CD4-positive, alpha-beta T cell treated with Interferon gamma for 1 hour (primary cell): Measurements from ENCODE around the gene AGTPBP1.

Experiments
- DNase-seq: peaks from one replicate; pipeline ENCODE4 v3.0.0-alpha.2; 2020

Gene AGTPBP1

GRCh38 chr9:85528607-85529006 lies 213.1 kb downstream of the AGTPBP1 start:
- no peak for DNase-seq

- DNase-seq = no peak
These were observed 213.6 kb downstream of the AGTPBP1 start for GRCh38 chr9:85528142-85528541.

GRCh38 chr9:85527331-85528020 lies 214.3 kb downstream of the AGTPBP1 start:
- no peak for DNase-seq

DNA sequence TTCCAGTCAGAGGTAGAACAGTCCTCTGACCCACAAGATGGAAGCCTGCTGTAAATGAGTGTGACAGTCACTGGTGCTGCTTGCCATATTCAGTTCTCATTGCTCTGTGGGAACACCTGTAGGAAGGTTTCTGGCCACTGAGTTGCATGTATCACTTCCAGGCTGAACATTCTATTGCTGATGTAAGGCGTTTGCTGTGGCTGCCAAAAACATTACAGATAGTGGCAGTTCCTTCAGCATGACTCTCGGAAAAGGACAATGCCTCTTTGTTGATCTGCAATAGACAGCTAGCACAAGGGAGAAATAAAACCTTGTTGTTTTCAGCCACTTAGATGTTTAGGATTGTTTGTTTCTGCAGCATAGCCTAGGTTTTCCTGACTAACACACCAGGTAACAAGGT lies 217.2 kb downstream of the AGTPBP1 start:
- no peak for DNase-seq

DNA sequence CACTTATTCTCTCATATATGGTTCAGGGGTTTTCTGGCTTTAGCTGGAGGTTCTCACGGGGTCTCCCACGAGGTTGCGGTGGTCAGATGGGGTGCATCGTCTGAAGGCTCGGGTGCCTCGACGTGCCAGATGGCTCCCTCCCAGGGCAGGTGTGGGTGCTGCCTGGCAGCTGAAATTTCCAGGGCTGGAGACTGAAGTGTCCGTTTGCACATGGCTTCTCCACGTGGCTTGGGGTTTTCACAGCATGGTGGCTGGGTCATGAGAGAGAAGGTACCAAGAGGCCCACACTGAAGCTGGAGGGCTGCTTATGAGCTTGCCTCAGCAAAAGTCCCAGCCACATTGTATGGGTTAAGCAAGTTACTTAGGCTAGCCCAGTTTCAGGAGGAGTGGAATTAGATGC lies 218.6 kb downstream of the AGTPBP1 start:
- no peak for DNase-seq

GRCh38 chr9:85522459-85523092 lies 219.2 kb downstream of the AGTPBP1 start:
- peak; percentile 40 for DNase-seq

GRCh38 chr9:85521371-85522197 lies 220.2 kb downstream of the AGTPBP1 start:
- DNase-seq = no peak

GRCh38 chr9:85516976-85517637 lies 224.6 kb downstream of the AGTPBP1 start:
- no peak for DNase-seq

GRCh38 chr9:85516455-85516854 lies 225.3 kb downstream of the AGTPBP1 start:
- DNase-seq = no peak

DNA sequence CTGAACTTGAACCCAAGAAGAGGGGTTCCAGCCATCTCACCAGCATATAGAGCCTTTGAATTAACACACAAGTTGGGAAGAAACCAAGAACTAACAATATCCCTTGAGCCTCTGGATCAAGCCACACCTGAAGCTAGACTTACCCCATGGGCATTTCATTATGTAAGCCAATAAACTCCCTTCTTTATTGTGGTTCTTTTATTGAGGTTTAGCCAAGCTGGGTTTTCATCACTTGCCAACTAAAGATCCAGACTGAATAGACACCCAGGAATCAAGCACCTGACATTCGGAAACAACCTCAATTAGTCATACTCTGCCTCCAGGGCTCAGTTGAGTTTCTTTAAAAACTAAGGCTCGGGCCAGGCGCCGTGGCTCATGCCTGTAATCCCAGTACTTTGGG lies 226.7 kb downstream of the AGTPBP1 start:
- no peak for DNase-seq

GRCh38 chr9:85514256-85514655 lies 227.5 kb downstream of the AGTPBP1 start:
- no peak for DNase-seq

GRCh38 chr9:85511746-85512145 lies 230.0 kb downstream of the AGTPBP1 start:
- no peak for DNase-seq

DNA sequence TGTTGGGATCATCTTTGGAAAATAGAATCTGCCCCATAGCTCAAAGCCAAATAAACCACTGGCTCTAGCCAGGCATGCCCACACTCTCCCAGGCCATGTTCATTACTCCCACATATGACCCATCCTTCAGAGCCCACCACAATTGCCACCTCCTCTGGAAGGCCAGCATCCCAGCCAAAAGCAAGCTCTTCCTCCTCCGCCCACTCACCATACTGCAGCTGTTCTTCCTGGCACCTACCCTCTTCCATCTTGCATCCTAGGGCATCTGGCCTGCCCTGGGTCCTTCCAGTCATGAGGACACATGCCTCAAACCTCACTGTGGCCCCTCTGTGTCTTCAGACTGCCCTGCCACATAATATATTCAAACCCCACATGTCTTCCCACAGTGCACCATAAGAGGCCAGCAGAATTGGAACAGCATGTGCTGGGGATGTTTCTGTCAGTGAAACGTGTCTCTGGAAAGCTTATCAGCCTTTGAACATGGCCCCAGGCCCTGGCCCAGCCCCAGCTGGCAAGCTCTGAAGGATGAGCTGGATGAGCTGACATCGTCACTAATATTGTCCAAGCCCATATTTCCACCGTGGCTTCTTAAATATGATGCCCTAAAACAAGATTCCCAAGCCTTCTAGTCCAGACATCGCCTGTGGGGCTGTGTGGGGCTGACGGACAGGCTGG lies 230.8 kb downstream of the AGTPBP1 start:
- DNase-seq = no peak

DNA sequence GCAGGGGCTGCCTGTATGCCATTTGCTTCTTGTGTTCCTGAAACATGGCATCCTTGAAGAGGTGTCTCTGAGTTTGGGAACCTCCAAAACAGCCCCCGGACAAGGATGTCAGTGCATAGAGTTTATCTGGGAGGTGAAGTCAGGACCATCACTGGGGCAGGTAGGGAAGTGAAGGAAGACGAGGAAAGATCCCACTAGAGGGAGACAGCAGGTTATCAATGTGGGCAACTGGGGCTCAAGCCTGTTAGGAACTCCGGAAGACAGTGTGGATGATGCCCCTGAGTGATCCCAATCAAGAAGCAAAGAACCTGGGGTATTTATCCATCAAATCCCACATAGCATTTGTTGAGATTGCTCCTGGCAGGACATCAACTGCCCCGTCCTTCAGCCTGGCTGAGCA lies 233.1 kb downstream of the AGTPBP1 start:
- DNase-seq = no peak

GRCh38 chr9:85505612-85506011 lies 236.1 kb downstream of the AGTPBP1 start:
- DNase-seq = no peak

DNA sequence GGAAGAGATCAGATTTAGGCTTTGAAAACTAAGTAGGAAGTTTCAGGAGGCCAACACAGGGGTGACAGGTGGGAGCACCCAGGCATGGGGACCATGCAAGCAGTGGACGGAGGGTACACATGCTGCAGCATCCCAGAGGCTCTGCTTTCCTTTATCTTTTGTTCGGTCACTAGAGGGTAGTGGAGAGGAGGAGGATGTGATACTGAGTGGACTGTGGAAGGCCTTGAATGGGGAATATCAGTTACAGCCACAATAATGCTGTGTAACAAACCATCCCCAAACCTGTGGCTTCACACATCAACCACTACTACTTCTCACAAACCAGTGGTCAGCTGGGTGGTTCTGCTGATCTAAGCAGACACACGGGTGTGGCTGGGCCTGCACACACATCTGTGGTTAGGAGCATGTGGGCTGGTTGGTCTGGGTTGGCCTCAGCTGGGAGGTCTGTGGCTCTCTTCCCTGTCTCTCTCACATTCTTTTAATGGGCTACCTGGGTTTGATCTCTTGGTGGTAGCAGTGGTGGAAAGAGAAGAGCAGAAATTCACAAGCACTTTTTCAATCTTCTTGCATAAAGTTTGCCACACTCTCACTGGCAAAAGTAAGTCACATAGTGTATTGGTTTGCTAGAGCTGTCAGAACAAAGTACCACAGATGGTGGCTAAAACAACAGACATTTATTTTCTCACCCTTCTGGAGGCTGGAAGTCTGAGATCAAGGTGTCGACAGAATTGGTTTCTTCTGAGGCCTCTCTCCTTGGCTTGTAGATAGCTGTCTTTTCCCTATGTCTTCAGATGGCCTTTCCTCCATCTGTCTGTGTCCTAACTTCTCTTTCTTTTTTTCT lies 238.7 kb downstream of the AGTPBP1 start:
- DNase-seq = no peak

DNA sequence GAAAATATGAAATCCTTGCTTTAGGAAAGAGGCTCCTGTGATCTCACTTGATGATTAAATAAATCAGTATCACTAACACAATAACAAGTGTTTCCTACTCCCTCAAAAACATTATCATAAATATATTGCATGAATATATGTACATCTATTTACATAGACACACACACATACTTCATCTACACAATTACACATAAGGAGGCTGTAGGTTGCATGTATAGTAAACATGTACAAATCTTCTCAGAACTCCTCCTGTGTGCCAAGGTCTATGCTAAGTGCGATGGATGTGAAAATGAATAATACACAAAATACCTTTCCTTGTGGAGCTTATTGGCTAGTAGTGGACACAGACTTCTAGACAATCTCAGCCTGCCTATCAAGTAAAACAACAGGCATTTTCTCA lies 239.9 kb downstream of the AGTPBP1 start:
- no peak for DNase-seq

DNA sequence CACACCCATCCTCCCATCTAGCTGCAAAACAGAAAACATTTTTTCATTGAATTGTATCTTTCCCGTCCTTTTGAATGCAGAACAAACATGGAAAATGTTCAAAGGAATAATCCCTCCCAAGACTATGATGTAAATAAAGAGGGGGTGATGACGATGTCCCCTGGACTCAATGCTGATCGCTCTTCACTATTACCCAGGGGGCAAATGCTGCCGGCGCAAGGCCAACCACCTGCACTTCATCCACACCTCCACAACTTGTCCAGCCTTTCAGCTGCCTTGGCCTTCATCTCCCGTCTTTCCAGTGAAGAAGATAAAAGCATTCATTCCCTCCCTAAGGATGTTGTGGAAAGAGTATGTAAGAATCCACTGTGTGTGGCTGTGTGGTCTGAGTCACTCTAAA lies 240.3 kb downstream of the AGTPBP1 start:
- no peak for DNase-seq
